Fibroblast of lung (primary cell): ENCODE data around the gene PKD1L1. TPM values are rescaled to one million over a fixed set of nuclear protein-coding genes. Genes with fewer than 3 reads are reported as not detected.

ENCODE experiments used
- DNase-seq, 2 donors: peaks; one replicate each; pipeline versions ENCODE4 v3.0.0 to v3.0.0-alpha.2; 2010; ENCODE audit warnings: low read depth in 2 of 2
- H2AFZ ChIP-seq: 2 replicates; pipeline ENCODE4 v1.5.1; 2012; ENCODE audit warnings: low read length, control low read depth, inconsistent platforms
- H3K27ac ChIP-seq: 2 replicates; pipeline ENCODE4 v1.5.1; 2011; ENCODE audit warnings: low read length, control low read depth; ENCODE audit not compliant: insufficient read depth
- H3K27me3 ChIP-seq: 2 replicates; pipeline ENCODE4 v1.5.1; 2011; ENCODE audit warnings: mild to moderate bottlenecking, low read length; ENCODE audit not compliant: control insufficient read depth, insufficient read depth
- H3K36me3 ChIP-seq: 2 replicates; pipeline ENCODE4 v1.5.1; 2011; ENCODE audit warnings: low read length; ENCODE audit not compliant: control insufficient read depth, insufficient read depth
- H3K4me1 ChIP-seq: 2 replicates; pipeline ENCODE4 v1.5.1; 2011; ENCODE audit warnings: low read length; ENCODE audit not compliant: control insufficient read depth, insufficient read depth; ENCODE audit errors: extremely low read depth
- H3K4me2 ChIP-seq: 2 replicates; pipeline ENCODE4 v1.5.1; 2011; ENCODE audit warnings: low read length, control low read depth; ENCODE audit not compliant: insufficient read depth; ENCODE audit errors: extremely low read depth
- H3K4me3 ChIP-seq, 4 experiments: fragments of 200-600 bp in 1 of 4; sonication (generic) in 1 of 4; replicated peaks in 1 of 4; 2 replicates each; pipeline ENCODE4 v1.5.1; 2011 to 2016; ENCODE audit warnings: low read length in 4 of 4, low read depth in 3 of 4, mild to moderate bottlenecking in 3 of 4, control low read depth in 2 of 4, inconsistent platforms in 1 of 4, mixed read lengths in 1 of 4; ENCODE audit not compliant: insufficient read depth in 1 of 4; ENCODE audit errors: control extremely low read depth in 1 of 4
- H3K79me2 ChIP-seq: 2 replicates; pipeline ENCODE4 v1.5.1; 2012; ENCODE audit warnings: mild to moderate bottlenecking, low read length, inconsistent platforms; ENCODE audit not compliant: control insufficient read depth, insufficient read depth
- H3K9ac ChIP-seq: 2 replicates; pipeline ENCODE4 v1.5.1; 2011; ENCODE audit warnings: mild to moderate bottlenecking, low read length, control low read depth; ENCODE audit not compliant: insufficient read depth
- H3K9me3 ChIP-seq: 2 replicates; pipeline ENCODE4 v1.5.1; 2012; ENCODE audit warnings: low read depth, low read length; ENCODE audit not compliant: control insufficient read depth, insufficient read depth
- H4K20me1 ChIP-seq: 2 replicates; pipeline ENCODE4 v1.5.1; 2011; ENCODE audit warnings: low read length; ENCODE audit not compliant: control insufficient read depth, insufficient read depth; ENCODE audit errors: extremely low read depth
- EZH2 ChIP-seq: IDR thresholded peaks from 2 replicates; pipeline ENCODE4 v1.5.1; 2012; ENCODE audit warnings: low read length, control low read depth, mild to moderate bottlenecking; ENCODE audit errors: missing control alignments
- polyA plus RNA-seq, 2 donors: library from polyadenylated mRNA; depleted of rRNA in 1 of 2; stranded (reverse) in 1 of 2; unstranded in 1 of 2; fragments of >200 nt; gene quantifications; 2 replicates each; pipeline ENCODE4 v1.2.1, GENCODE V29; 2011 to 2012; ENCODE audit warnings: missing spikeins in 1 of 2
- total RNA-seq: library from RNA; depleted of rRNA; stranded (reverse); fragments of >200 nt; gene quantifications from 2 replicates; pipeline ENCODE4 v1.2.1, GENCODE V29; 2014
- TF ChIP-seq, protein P1 (sequence below), 2 donors: IDR thresholded peaks in 1 of 2; conservative IDR thresholded peaks in 1 of 2; 1 replicate in 1 of 2; 2 replicates in 1 of 2; pipeline ENCODE4 v1.5.1; 2011 to 2012; ENCODE audit warnings: low read length in 2 of 2, control low read depth in 1 of 2, inconsistent platforms in 1 of 2, low read depth in 1 of 2, mild to moderate bottlenecking in 1 of 2

PKD1L1 gene
- total and polyA plus RNA-seq, 2 donors (not counting 1 experiment from before 2014, with no cell fraction given) = under 0.01 to 0.12 TPM

DNA sequence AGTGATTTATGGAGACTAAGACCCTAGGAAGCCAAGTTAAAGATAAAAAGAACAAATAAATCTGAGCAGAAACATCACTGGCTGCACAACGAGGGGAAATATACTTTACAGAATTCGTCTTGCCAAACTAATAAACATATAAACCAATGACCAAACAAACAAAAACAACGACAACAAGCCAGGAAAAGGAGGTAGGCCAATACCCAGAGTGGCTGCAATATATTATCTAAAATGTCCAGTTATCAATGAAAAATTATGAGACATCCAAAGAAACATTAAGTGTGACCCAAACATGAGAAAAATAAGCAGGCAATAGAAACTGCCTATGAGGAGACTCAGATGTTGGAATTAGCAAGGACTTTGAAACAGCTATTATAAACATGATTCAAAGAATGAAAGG, 81.0 kb downstream of the PKD1L1 start:
- Histone ChIP-seq H3K4me2 (no peak overlapping the region), H3K9me3 (no peaks in the 10 kb centered on the region), H3K36me3 (no peaks in the 10 kb centered on the region), H4K20me1 (no peaks in the 10 kb centered on the region), H3K79me2 (no peaks in the 10 kb centered on the region), H3K27me3 (peaks cover 6% of the 10 kb centered on the region), H3K9ac (no peak overlapping the region), H3K4me1 (no peaks in the 10 kb centered on the region), H3K27ac (no peak overlapping the region), H2AFZ (no peak overlapping the region), H3K4me3 (no peak overlapping the region)
- TF ChIP-seq, protein P1, sequence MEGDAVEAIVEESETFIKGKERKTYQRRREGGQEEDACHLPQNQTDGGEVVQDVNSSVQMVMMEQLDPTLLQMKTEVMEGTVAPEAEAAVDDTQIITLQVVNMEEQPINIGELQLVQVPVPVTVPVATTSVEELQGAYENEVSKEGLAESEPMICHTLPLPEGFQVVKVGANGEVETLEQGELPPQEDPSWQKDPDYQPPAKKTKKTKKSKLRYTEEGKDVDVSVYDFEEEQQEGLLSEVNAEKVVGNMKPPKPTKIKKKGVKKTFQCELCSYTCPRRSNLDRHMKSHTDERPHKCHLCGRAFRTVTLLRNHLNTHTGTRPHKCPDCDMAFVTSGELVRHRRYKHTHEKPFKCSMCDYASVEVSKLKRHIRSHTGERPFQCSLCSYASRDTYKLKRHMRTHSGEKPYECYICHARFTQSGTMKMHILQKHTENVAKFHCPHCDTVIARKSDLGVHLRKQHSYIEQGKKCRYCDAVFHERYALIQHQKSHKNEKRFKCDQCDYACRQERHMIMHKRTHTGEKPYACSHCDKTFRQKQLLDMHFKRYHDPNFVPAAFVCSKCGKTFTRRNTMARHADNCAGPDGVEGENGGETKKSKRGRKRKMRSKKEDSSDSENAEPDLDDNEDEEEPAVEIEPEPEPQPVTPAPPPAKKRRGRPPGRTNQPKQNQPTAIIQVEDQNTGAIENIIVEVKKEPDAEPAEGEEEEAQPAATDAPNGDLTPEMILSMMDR (conservative IDR thresholded peaks at IDR 0.05 in 1 of 2, IDR thresholded peaks at IDR 0.05 in 1 of 2; ENCODE audit: low read depth in 1 of 2, low read length in 2 of 2) = no peak
- TF ChIP-seq EZH2 = no peak
- no peak for DNase-seq

DNA sequence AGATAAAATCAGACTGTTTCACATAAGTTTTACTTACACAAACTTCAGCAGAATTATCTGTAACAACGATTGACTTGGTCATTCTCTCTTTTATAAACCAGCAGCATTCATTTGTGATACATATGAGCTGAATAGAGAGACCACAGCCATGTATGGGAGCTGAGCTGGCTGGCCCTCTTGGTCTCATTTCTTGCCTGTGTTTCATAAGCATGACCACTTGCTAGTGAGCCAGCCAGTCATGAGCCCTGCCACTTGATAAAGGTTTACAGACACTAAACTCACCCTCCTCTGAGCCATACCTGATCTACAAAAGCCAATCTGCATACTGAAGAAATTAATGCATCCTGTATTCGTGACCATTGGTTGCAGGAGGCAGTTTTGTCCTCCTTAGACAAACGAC, 82.1 kb downstream of the PKD1L1 start:
- no peak overlapping the region for H3K4me2 ChIP-seq
- no peaks in the 10 kb centered on the region for H3K79me2 ChIP-seq
- H3K4me3 ChIP-seq = no peak overlapping the region
- no peaks in the 10 kb centered on the region for H3K4me1 ChIP-seq
- no peaks in the 10 kb centered on the region for H3K9me3 ChIP-seq
- H3K36me3 ChIP-seq = no peaks in the 10 kb centered on the region
- no peak overlapping the region for H2AFZ ChIP-seq
- H3K27ac ChIP-seq = no peak overlapping the region
- peaks cover 6% of the 10 kb centered on the region for H3K27me3 ChIP-seq
- no peaks in the 10 kb centered on the region for H4K20me1 ChIP-seq
- H3K9ac ChIP-seq = no peak overlapping the region
- peak in 1 of 2 donors; percentile 26 for DNase-seq
- no peak for TF ChIP-seq EZH2
- TF ChIP-seq, protein P1 (conservative IDR thresholded peaks at IDR 0.05 in 1 of 2, IDR thresholded peaks at IDR 0.05 in 1 of 2; ENCODE audit: low read depth in 1 of 2, low read length in 2 of 2) = no peak

DNA sequence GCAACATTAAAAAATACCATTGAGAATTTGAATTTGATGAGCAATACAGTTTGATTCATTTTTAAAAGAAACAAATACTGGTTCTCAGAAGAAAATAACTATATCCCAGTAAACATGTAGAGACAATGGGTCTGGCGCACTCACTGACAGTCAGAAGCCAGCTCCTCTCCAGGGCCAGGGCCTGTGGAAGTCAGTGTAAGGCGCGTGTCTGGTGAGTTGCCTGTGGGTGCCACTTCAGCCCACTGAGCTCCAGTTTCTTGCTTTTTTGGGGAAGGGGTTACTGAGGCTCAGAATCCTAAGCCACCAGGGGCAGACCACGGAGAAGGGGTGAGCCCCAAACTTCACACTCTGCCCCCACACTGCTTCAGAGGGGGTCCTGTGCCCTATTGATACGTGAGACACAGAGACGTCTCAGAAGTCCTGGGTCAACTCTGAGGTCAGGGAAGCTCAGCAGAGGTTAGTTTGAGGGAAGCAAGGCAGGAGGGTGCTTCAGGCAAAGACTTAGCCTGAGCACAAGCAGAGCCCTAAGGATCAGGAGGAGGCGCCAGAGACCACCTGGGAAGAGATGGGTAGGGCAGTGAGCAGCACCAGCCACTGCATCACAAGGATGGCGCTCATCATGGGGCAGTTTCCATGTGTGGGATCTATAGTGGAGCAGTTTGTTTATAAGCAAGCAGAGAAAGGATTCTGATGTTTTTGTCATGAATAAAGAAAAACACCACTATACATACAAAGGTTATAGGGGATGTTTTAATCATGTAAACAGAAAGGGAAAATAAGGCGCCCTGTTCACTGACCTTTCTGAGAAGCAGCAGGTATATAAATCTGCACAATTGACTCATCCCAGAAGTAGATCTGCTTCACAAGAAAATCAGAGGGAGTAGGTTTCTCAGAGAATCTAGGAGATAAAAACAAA, 95.7 kb downstream of the PKD1L1 start:
- no peak overlapping the region for H3K27ac ChIP-seq
- no peak overlapping the region for H2AFZ ChIP-seq
- H3K9me3 ChIP-seq = no peaks in the 10 kb centered on the region
- no peak for DNase-seq
- H3K4me1 ChIP-seq = no peaks in the 10 kb centered on the region
- TF ChIP-seq, protein P1 (conservative IDR thresholded peaks at IDR 0.05 in 1 of 2, IDR thresholded peaks at IDR 0.05 in 1 of 2; ENCODE audit: low read depth in 1 of 2, low read length in 2 of 2) = peak in 1 of 2 donors; percentile 14
- TF ChIP-seq EZH2 = no peak
- no peaks in the 10 kb centered on the region for H3K27me3 ChIP-seq
- H3K4me3 ChIP-seq = no peak overlapping the region
- H3K79me2 ChIP-seq = no peaks in the 10 kb centered on the region
- no peak overlapping the region for H3K9ac ChIP-seq
- H3K4me2 ChIP-seq = no peak overlapping the region
- no peaks in the 10 kb centered on the region for H4K20me1 ChIP-seq
- H3K36me3 ChIP-seq = no peaks in the 10 kb centered on the region
